WTC11 (cell line): ENCODE measurements around the gene BMF.

Experiments used
- ESRRA ChIP-seq: sonication (generic); formaldehyde crosslinking; IDR thresholded peaks from 2 replicates; pipeline ENCODE4 v1.8.1; 2022; ENCODE audit warnings: mild to moderate bottlenecking, missing genetic modification reagents, borderline replicate concordance
- FOXJ3 ChIP-seq: sonication (generic); formaldehyde crosslinking; IDR thresholded peaks from 2 replicates; pipeline ENCODE4 v1.9.0; 2021; ENCODE audit warnings: missing genetic modification reagents, mild to moderate bottlenecking, borderline replicate concordance
- FOXK1 ChIP-seq: sonication (generic); formaldehyde crosslinking; IDR thresholded peaks from 2 replicates; pipeline ENCODE4 v1.8.0; 2022; ENCODE audit warnings: mild to moderate bottlenecking, moderate library complexity, missing genetic modification reagents
- TF ChIP-seq, protein P1 (sequence below): fragments of 200-600 bp; IDR thresholded peaks from 2 replicates; pipeline ENCODE4 v1.8.0; 2022; ENCODE audit warnings: antibody characterized with exemption
- TF ChIP-seq, protein P2 (sequence below): sonication (generic); formaldehyde crosslinking; IDR thresholded peaks from 2 replicates; pipeline ENCODE4 v1.8.0; 2022; ENCODE audit warnings: missing genetic modification reagents

DNA sequence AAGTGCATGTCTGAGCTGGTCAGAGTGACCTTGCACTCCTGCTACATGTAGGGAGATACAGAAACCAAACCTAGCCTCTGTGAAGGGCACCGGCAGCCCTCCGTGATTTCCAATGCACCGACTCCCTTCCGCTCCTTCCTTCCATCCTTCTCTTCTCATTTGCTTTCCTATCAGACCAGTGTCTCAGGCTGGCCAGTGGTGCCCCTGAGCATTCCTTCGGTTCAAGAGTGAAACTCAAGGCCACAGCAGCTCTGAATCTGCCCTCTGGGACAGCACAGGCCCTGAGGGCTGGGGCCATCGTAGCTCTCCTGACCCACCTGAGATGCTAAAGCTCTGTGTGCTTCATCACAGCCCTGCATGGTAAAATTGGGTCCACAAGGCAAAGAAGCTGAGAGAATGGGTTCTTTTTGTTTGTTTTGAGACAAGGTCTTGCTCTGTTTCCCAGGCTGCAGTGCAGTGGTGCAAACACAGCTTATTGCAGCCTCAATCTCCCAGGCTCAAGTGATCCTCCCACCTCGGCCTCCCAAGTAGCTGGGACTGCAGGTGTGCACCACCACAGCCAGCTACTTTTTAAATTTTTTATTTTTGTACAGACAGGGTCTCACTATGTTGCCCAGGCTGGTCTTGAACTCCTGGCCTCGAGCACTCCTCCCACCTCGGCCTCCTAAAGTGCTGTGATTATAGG lies 2.3 kb upstream of the BMF start:
- TF ChIP-seq FOXJ3 (CRISPR knock-in tag) (no peak), ESRRA (no peak), FOXK1 (CRISPR knock-in tag) (no peak)
- TF ChIP-seq, protein P1, sequence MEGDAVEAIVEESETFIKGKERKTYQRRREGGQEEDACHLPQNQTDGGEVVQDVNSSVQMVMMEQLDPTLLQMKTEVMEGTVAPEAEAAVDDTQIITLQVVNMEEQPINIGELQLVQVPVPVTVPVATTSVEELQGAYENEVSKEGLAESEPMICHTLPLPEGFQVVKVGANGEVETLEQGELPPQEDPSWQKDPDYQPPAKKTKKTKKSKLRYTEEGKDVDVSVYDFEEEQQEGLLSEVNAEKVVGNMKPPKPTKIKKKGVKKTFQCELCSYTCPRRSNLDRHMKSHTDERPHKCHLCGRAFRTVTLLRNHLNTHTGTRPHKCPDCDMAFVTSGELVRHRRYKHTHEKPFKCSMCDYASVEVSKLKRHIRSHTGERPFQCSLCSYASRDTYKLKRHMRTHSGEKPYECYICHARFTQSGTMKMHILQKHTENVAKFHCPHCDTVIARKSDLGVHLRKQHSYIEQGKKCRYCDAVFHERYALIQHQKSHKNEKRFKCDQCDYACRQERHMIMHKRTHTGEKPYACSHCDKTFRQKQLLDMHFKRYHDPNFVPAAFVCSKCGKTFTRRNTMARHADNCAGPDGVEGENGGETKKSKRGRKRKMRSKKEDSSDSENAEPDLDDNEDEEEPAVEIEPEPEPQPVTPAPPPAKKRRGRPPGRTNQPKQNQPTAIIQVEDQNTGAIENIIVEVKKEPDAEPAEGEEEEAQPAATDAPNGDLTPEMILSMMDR, result no peak
- TF ChIP-seq, protein P2, sequence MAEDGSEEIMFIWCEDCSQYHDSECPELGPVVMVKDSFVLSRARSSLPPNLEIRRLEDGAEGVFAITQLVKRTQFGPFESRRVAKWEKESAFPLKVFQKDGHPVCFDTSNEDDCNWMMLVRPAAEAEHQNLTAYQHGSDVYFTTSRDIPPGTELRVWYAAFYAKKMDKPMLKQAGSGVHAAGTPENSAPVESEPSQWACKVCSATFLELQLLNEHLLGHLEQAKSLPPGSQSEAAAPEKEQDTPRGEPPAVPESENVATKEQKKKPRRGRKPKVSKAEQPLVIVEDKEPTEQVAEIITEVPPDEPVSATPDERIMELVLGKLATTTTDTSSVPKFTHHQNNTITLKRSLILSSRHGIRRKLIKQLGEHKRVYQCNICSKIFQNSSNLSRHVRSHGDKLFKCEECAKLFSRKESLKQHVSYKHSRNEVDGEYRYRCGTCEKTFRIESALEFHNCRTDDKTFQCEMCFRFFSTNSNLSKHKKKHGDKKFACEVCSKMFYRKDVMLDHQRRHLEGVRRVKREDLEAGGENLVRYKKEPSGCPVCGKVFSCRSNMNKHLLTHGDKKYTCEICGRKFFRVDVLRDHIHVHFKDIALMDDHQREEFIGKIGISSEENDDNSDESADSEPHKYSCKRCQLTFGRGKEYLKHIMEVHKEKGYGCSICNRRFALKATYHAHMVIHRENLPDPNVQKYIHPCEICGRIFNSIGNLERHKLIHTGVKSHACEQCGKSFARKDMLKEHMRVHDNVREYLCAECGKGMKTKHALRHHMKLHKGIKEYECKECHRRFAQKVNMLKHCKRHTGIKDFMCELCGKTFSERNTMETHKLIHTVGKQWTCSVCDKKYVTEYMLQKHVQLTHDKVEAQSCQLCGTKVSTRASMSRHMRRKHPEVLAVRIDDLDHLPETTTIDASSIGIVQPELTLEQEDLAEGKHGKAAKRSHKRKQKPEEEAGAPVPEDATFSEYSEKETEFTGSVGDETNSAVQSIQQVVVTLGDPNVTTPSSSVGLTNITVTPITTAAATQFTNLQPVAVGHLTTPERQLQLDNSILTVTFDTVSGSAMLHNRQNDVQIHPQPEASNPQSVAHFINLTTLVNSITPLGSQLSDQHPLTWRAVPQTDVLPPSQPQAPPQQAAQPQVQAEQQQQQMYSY (CRISPR knock-in tag), result peak; percentile 96
